SK-N-SH (cell line): ENCODE data around the gene NPR1. TPM values are rescaled to one million over a fixed set of nuclear protein-coding genes. Genes with fewer than 3 reads are reported as not detected.

Experiments
- CTCF ChIA-PET: fragments of 300-600, 350-600 bp; formaldehyde crosslinking; extraction: SDS; loops from one replicate; lab custom pipeline; 2021; lab: Yijun Ruan, JAX
- POLR2A ChIA-PET: fragments of 350-600 bp; sonication (Branson Sonifier 250); formaldehyde crosslinking; extraction: SDS; loops from one replicate; lab custom pipeline; 2020; ENCODE audit warnings: antibody characterized with exemption, inconsistent platforms; lab: Yijun Ruan, JAX
- DNase-seq: peaks from one replicate; pipeline ENCODE4 v3.0.0; 2012
- H2AFZ ChIP-seq: fragments of 200-600 bp; sonication (generic); 2 replicates; pipeline ENCODE4 v1.8.1; 2016; ENCODE audit warnings: antibody characterized with exemption, mild to moderate bottlenecking, low read depth
- H3F3A ChIP-seq: fragments of 200-600 bp; sonication (generic); replicated peaks from 2 replicates; pipeline ENCODE3; 2016; ENCODE audit warnings: antibody characterized with exemption, mild to moderate bottlenecking; ENCODE audit not compliant: insufficient read depth
- H3K27ac ChIP-seq, 2 experiments: fragments of 200-500 bp in 1 of 2; fragments of 200-600 bp in 1 of 2; sonication (Bioruptor generic) in 1 of 2; sonication (generic), shearing (Covaris generic) in 1 of 2; 2 replicates each; pipeline versions ENCODE4 v1.5.1 to v1.6.1; 2014 to 2016; ENCODE audit warnings: low read depth in 2 of 2, inconsistent platforms in 1 of 2, low read length in 1 of 2, mild to moderate bottlenecking in 1 of 2, mixed read lengths in 1 of 2
- H3K27me3 ChIP-seq: fragments of 200-600 bp; sonication (generic), shearing (Covaris generic); 2 replicates; pipeline ENCODE4 v1.6.1; 2016; ENCODE audit warnings: mixed run types; ENCODE audit not compliant: insufficient read depth
- H3K36me3 ChIP-seq, 2 experiments: fragments of 200-500 bp in 1 of 2; fragments of 200-600 bp in 1 of 2; sonication (Bioruptor generic) in 1 of 2; sonication (generic) in 1 of 2; replicated peaks in 1 of 2; 2 replicates each; pipeline versions ENCODE3 to v1.5.1; 2014 to 2016; ENCODE audit warnings: low read length in 1 of 2, mild to moderate bottlenecking in 1 of 2; ENCODE audit not compliant: insufficient read depth in 2 of 2, control insufficient read depth in 1 of 2
- H3K4me1 ChIP-seq, 2 experiments: fragments of 200-500 bp in 1 of 2; fragments of 200-600 bp in 1 of 2; sonication (Bioruptor generic) in 1 of 2; sonication (generic), shearing (Covaris generic) in 1 of 2; 2 replicates each; pipeline versions ENCODE4 v1.5.1 to v1.6.1; 2014 to 2016; ENCODE audit warnings: low read depth in 1 of 2, low read length in 1 of 2, mixed run types in 1 of 2; ENCODE audit not compliant: insufficient read depth in 2 of 2, control insufficient read depth in 1 of 2
- H3K4me2 ChIP-seq: fragments of 200-600 bp; sonication (generic), shearing (Covaris generic); 2 replicates; pipeline ENCODE4 v1.6.1; 2017; ENCODE audit warnings: mixed run types
- H3K4me3 ChIP-seq, 2 experiments: fragments of 200-500 bp in 1 of 2; fragments of 200-600 bp in 1 of 2; sonication (Bioruptor generic) in 1 of 2; sonication (generic), shearing (Covaris generic) in 1 of 2; 2 replicates each; pipeline versions ENCODE4 v1.5.1 to v1.8.1; 2014 to 2016; ENCODE audit warnings: low read depth in 2 of 2, inconsistent platforms in 1 of 2, low read length in 1 of 2, mild to moderate bottlenecking in 1 of 2, mixed read lengths in 1 of 2, moderate library complexity in 1 of 2
- H3K79me2 ChIP-seq: fragments of 200-600 bp; sonication (generic); 2 replicates; pipeline ENCODE4 v1.8.1; 2017; ENCODE audit warnings: mild to moderate bottlenecking; ENCODE audit not compliant: insufficient read depth
- H3K9ac ChIP-seq: fragments of 200-600 bp; sonication (generic); 2 replicates; pipeline ENCODE4 v1.6.1; 2017; ENCODE audit warnings: mixed run types
- H3K9me2 ChIP-seq: fragments of 200-600 bp; sonication (generic); 2 replicates; pipeline ENCODE4 v1.6.1; 2017; ENCODE audit warnings: mixed run types
- H3K9me3 ChIP-seq: fragments of 200-600 bp; sonication (generic); 2 replicates; pipeline ENCODE4 v1.6.1; 2017; ENCODE audit warnings: mixed run types, mild to moderate bottlenecking, moderate library complexity
- H4K20me1 ChIP-seq: fragments of 200-600 bp; sonication (generic); 2 replicates; pipeline ENCODE4 v1.6.1; 2017; ENCODE audit warnings: mild to moderate bottlenecking, mixed run types; ENCODE audit not compliant: insufficient read depth
- FOXM1 ChIP-seq: IDR thresholded peaks from 2 replicates; pipeline ENCODE4 v1.4.0; 2012; ENCODE audit warnings: low read depth, mild to moderate bottlenecking
- MXI1 ChIP-seq: IDR thresholded peaks from 2 replicates; pipeline ENCODE4 v1.6.1; 2012; ENCODE audit warnings: mild to moderate bottlenecking, low read depth, low read length, improper control_type of control experiment
- RAD21 ChIP-seq: IDR thresholded peaks from 2 replicates; pipeline ENCODE4 v1.6.1; 2012; ENCODE audit warnings: mild to moderate bottlenecking, low read length
- RXRA ChIP-seq: IDR thresholded peaks from 2 replicates; pipeline ENCODE4 v1.4.0; 2012; ENCODE audit warnings: low read depth, mild to moderate bottlenecking, borderline replicate concordance
- TAF1 ChIP-seq: IDR thresholded peaks from 2 replicates; pipeline ENCODE4 v1.6.1; 2012; ENCODE audit warnings: low read depth, mild to moderate bottlenecking, low read length, moderate library complexity, borderline replicate concordance
- TCF12 ChIP-seq: IDR thresholded peaks from 2 replicates; pipeline ENCODE4 v1.4.0; 2012
- TEAD4 ChIP-seq: IDR thresholded peaks from 2 replicates; pipeline ENCODE4 v1.4.0; 2012; ENCODE audit warnings: mild to moderate bottlenecking, borderline replicate concordance; ENCODE audit not compliant: insufficient read depth
- USF1 ChIP-seq: IDR thresholded peaks from 2 replicates; pipeline ENCODE4 v1.4.0; 2012; ENCODE audit warnings: low read depth, borderline replicate concordance
- WGBS: methylation state at CpG from one replicate; pipeline ENCODE4 v1.1.6; 2017; ENCODE audit warnings: low lambda C conversion rate; 5-methylcytosine and 5-hydroxymethylcytosine counted together
- polyA plus RNA-seq, 3 experiments: library from polyadenylated mRNA; depleted of rRNA; stranded (reverse); fragments of >200 nt; gene quantifications; 2 replicates each; pipeline ENCODE4 v1.2.3, GENCODE V29; 2012
- TF ChIP-seq, protein P1 (sequence below): IDR thresholded peaks from 2 replicates; pipeline ENCODE4 v1.6.1; 2012; ENCODE audit warnings: mild to moderate bottlenecking, low read depth, low read length, moderate library complexity

The NPR1 gene
- polyA plus RNA-seq, 1 of the 3 experiments (the other 2 are of a cell fraction) = 0.12 TPM

- H3K36me3 ChIP-seq = peaks cover 4 to 15% of the 10 kb centered on the region in 2 experiments
- H3K9me2 ChIP-seq = no peaks in the 10 kb centered on the region
- H3K9ac ChIP-seq = no peak overlapping the region
- no peak overlapping the region for H2AFZ ChIP-seq
- H3K4me1 ChIP-seq = peaks cover 9% of the 10 kb centered on the region in 2 experiments; a peak in 2 of 4 replicates
- H3K79me2 ChIP-seq = peaks cover 36% of the 10 kb centered on the region
- no peak overlapping the region for H3K4me3 ChIP-seq
- DNase-seq = no peak
- POLR2A ChIA-PET = no interaction called here
- CTCF ChIA-PET = interaction anchor here (8.6 kb wide), 1 partner anchor 55 kb away, joined by 56 read pairs; the partner anchor contains the start of gene NPR1
- 43% methylated on average over 1 of the region's 1 CpG for WGBS
- no peak overlapping the region for H3K4me2 ChIP-seq
- no peaks in the 10 kb centered on the region for H3K27me3 ChIP-seq
- no peaks in the 10 kb centered on the region for H4K20me1 ChIP-seq
- TF ChIP-seq TAF1 (no peak), TCF12 (no peak), RXRA (no peak)
- H3F3A ChIP-seq = peaks cover 6% of the 10 kb centered on the region
- no peaks in the 10 kb centered on the region for H3K9me3 ChIP-seq
- no peak overlapping the region for H3K27ac ChIP-seq
These were observed 55.5 kb downstream of the NPR1 start for GRCh38 chr1:153733970-153734369.

- 96% methylated on average over 2 of the region's 3 CpGs for WGBS
- CTCF ChIA-PET = interaction anchor here (1.0 to 8.6 kb wide), 4 partner anchors 12 to 60 kb away, joined by 3 to 56 read pairs (median 4); partner anchors contain the start of gene NPR1
- TF ChIP-seq USF1 (no peak), MXI1 (no peak), TEAD4 (no peak), FOXM1 (no peak)
- Histone ChIP-seq H3K9ac (no peak overlapping the region), H3F3A (peaks cover 5% of the 10 kb centered on the region), H4K20me1 (no peaks in the 10 kb centered on the region), H3K36me3 (peaks cover 4 to 15% of the 10 kb centered on the region in 2 experiments), H3K9me3 (no peaks in the 10 kb centered on the region), H3K79me2 (peaks cover 31% of the 10 kb centered on the region), H3K9me2 (no peaks in the 10 kb centered on the region), H3K27ac (no peak overlapping the region), H3K4me1 (peaks cover 3 to 9% of the 10 kb centered on the region in 2 experiments; a peak in 2 of 4 replicates), H3K4me2 (no peak overlapping the region), H3K4me3 (no peak overlapping the region), H2AFZ (no peak overlapping the region), H3K27me3 (no peaks in the 10 kb centered on the region)
- DNase-seq = no peak
- POLR2A ChIA-PET = no interaction called here
These were observed 56.1 kb downstream of the NPR1 start for GRCh38 chr1:153734396-153735089.

DNA sequence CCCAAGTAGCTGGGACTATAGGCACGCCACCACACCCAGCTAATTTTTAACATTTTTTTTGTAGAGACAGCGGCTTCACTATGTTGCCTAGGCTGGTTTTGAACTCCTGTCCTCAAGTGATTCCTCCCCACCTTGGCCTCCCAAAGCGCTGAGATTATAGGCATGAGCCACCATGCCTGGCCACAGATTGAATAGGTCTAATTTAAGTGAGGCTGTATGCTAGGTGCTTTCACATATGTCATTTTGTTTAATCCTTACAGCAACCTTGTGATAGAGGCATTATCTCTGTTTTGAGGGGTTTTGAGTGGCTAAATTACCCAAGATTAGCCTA lies 56.6 kb downstream of the NPR1 start:
- TF ChIP-seq TAF1 (no peak), RAD21 (no peak)
- TF ChIP-seq, protein P1, sequence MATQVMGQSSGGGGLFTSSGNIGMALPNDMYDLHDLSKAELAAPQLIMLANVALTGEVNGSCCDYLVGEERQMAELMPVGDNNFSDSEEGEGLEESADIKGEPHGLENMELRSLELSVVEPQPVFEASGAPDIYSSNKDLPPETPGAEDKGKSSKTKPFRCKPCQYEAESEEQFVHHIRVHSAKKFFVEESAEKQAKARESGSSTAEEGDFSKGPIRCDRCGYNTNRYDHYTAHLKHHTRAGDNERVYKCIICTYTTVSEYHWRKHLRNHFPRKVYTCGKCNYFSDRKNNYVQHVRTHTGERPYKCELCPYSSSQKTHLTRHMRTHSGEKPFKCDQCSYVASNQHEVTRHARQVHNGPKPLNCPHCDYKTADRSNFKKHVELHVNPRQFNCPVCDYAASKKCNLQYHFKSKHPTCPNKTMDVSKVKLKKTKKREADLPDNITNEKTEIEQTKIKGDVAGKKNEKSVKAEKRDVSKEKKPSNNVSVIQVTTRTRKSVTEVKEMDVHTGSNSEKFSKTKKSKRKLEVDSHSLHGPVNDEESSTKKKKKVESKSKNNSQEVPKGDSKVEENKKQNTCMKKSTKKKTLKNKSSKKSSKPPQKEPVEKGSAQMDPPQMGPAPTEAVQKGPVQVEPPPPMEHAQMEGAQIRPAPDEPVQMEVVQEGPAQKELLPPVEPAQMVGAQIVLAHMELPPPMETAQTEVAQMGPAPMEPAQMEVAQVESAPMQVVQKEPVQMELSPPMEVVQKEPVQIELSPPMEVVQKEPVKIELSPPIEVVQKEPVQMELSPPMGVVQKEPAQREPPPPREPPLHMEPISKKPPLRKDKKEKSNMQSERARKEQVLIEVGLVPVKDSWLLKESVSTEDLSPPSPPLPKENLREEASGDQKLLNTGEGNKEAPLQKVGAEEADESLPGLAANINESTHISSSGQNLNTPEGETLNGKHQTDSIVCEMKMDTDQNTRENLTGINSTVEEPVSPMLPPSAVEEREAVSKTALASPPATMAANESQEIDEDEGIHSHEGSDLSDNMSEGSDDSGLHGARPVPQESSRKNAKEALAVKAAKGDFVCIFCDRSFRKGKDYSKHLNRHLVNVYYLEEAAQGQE = no peak
- Histone ChIP-seq H3K36me3 (peaks cover 4 to 15% of the 10 kb centered on the region in 2 experiments), H2AFZ (no peak overlapping the region), H3K79me2 (peaks cover 26% of the 10 kb centered on the region), H3K9me3 (no peaks in the 10 kb centered on the region), H3K9ac (no peak overlapping the region), H3K4me1 (peaks cover 0 to 5% of the 10 kb centered on the region in 2 experiments; a peak in 2 of 4 replicates), H3K4me2 (no peak overlapping the region), H3K27me3 (no peaks in the 10 kb centered on the region), H3F3A (peaks cover 5% of the 10 kb centered on the region), H3K27ac (no peak overlapping the region), H4K20me1 (no peaks in the 10 kb centered on the region), H3K9me2 (no peaks in the 10 kb centered on the region), H3K4me3 (no peak overlapping the region)
- no peak for DNase-seq
- ChIA-PET CTCF (interaction anchor here (1.0 to 8.6 kb wide), 4 partner anchors 12 to 60 kb away, joined by 3 to 56 read pairs (median 4); partner anchors contain the start of gene NPR1), POLR2A (interaction anchor here (1.2 kb wide), 1 partner anchor 41 kb away, joined by 3 read pairs; the partner anchor contains the start of gene SLC27A3)
- 94% methylated on average over 3 of the region's 3 CpGs for WGBS
